Cardiac muscle cell (in vitro differentiated cells and primary cell): ENCODE data around the gene HJURP. TPM values are rescaled to one million over a fixed set of nuclear protein-coding genes. Genes with fewer than 3 reads are reported as not detected.

Experiments
- DNase-seq, 2 donors: peaks; one replicate each; pipeline versions ENCODE4 v3.0.0 to v3.0.0-alpha.2; 2010 to 2017; ENCODE audit warnings: low read depth in 1 of 2, low spot score in 1 of 2
- H3K27ac ChIP-seq: fragments of 200-600 bp; sonication (generic); 2 replicates; pipeline ENCODE4 v1.5.1; 2016
- H3K27me3 ChIP-seq: fragments of 200-600 bp; sonication (generic); 2 replicates; pipeline ENCODE4 v1.6.0; 2016; ENCODE audit warnings: control low read depth
- H3K36me3 ChIP-seq: fragments of 200-600 bp; sonication (generic); 2 replicates; pipeline ENCODE4 v1.5.1; 2016; ENCODE audit warnings: control low read depth
- H3K4me1 ChIP-seq: fragments of 200-600 bp; sonication (generic); 2 replicates; pipeline ENCODE4 v1.8.1; 2017; ENCODE audit warnings: low read depth, mild to moderate bottlenecking, mixed run types
- H3K4me3 ChIP-seq: fragments of 200-600 bp; sonication (generic); 2 replicates; pipeline ENCODE4 v1.5.1; 2016; ENCODE audit warnings: mild to moderate bottlenecking
- H3K9me3 ChIP-seq: fragments of 200-600 bp; sonication (generic); 2 replicates; pipeline ENCODE4 v1.5.1; 2017; ENCODE audit warnings: low read depth, mild to moderate bottlenecking, control low read depth
- CTCF ChIP-seq: IDR thresholded peaks from 2 replicates; pipeline ENCODE4 v1.5.1; 2012; ENCODE audit warnings: low read depth, mild to moderate bottlenecking, low read length
- polyA plus RNA-seq: library from polyadenylated mRNA; unstranded; fragments of >200 nt; fragmentation: Nextera tagmentation; extraction: Ambion mirVana; gene quantifications from 2 replicates; pipeline ENCODE4 v1.2.1, GENCODE V29; 2016
- total RNA-seq: library from RNA; depleted of rRNA; stranded (reverse); fragments of >200 nt; gene quantifications from 2 replicates; pipeline ENCODE4 v1.2.3, GENCODE V29; 2016

HJURP gene
- total and polyA plus RNA-seq, 2 experiments from 2014 or later, result 8.0 to 53.3 TPM

GRCh38 chr2:233832869-233833311 is 21.4 kb downstream of the HJURP start:
- peak overlapping the region; percentile 60 for H3K27ac ChIP-seq
- H3K4me1 ChIP-seq, result peaks cover 15% of the 10 kb centered on the region
- peak; percentile 59 to 89 for DNase-seq
- TF ChIP-seq CTCF, result peak; percentile 59
- peaks cover 13% of the 10 kb centered on the region for H3K36me3 ChIP-seq
- no peaks in the 10 kb centered on the region for H3K27me3 ChIP-seq
- no peaks in the 10 kb centered on the region for H3K9me3 ChIP-seq
- H3K4me3 ChIP-seq, result no peak overlapping the region

- DNase-seq, result peak in 1 of 2 donors; percentile 59
- Histone ChIP-seq H3K4me3 (no peak overlapping the region), H3K9me3 (no peaks in the 10 kb centered on the region), H3K27ac (peak overlapping the region; percentile 31), H3K27me3 (no peaks in the 10 kb centered on the region), H3K4me1 (peaks cover 15% of the 10 kb centered on the region), H3K36me3 (peaks cover 13% of the 10 kb centered on the region)
- TF ChIP-seq CTCF, result no peak
Observed at GRCh38 chr2:233832414-233832813, 21.9 kb downstream of the HJURP start.

DNA sequence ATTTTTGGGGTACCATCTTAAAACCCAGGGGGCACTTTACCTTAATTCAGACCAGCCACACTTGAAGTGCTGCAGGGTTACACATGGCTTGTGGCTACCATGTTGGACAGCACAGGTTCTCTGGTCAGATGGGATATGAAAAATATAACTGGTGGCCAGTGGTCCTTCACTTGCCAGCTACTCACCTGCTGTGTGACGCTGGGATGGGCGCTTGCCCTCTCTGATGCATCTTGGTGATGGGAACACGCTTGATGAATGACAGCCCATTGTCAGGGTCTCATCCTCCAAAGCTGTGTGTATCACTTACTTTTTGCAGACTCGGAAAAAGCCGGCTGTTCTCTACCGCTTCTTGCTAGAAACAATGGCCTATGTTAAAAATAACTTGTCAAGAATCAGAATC is 22.5 kb downstream of the HJURP start:
- no peak overlapping the region for H3K4me3 ChIP-seq
- no peaks in the 10 kb centered on the region for H3K27me3 ChIP-seq
- TF ChIP-seq CTCF, result no peak
- no peaks in the 10 kb centered on the region for H3K9me3 ChIP-seq
- no peak for DNase-seq
- peak overlapping the region; percentile 31 for H3K27ac ChIP-seq
- H3K36me3 ChIP-seq, result peaks cover 10% of the 10 kb centered on the region
- H3K4me1 ChIP-seq, result peaks cover 15% of the 10 kb centered on the region

DNA sequence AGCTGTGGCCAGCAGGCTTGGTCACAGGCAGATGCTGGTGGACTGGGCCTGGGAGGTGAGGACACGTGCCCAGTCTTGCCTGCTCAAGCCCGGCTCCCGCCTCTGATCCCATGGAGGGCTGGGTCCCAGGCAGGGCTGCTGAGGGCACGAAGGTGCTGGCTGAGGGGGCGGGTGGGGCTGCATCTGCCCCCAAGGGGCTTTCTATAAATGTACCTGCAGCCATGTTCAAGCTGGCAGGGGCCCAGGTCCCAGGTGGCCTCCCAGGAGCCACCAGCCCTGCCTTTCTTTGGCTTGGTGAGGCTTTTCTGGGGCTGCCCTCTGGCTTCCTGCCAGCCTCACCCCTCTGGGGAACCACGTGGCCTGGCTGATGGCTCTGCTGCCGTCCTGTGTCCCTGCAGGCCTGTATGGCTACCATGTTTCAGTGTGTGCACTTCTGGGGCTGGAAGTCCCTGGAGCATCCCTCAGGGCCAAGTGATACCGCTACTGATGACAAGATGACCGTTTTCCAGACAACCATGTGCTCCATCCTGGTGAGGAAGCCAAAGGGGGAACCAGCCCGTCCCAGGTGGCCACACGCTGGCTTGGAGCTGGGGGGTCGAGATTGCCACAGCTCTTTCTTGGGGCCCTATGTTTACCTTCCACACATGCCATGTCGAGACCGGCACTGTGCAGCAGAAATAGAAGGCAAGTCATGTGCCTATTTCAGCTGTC is 23.2 kb downstream of the HJURP start:
- Histone ChIP-seq H3K4me1 (peaks cover 15% of the 10 kb centered on the region), H3K27me3 (no peaks in the 10 kb centered on the region), H3K36me3 (peaks cover 3% of the 10 kb centered on the region), H3K9me3 (no peaks in the 10 kb centered on the region), H3K4me3 (no peak overlapping the region), H3K27ac (no peak overlapping the region)
- DNase-seq, result no peak
- no peak for TF ChIP-seq CTCF

DNA sequence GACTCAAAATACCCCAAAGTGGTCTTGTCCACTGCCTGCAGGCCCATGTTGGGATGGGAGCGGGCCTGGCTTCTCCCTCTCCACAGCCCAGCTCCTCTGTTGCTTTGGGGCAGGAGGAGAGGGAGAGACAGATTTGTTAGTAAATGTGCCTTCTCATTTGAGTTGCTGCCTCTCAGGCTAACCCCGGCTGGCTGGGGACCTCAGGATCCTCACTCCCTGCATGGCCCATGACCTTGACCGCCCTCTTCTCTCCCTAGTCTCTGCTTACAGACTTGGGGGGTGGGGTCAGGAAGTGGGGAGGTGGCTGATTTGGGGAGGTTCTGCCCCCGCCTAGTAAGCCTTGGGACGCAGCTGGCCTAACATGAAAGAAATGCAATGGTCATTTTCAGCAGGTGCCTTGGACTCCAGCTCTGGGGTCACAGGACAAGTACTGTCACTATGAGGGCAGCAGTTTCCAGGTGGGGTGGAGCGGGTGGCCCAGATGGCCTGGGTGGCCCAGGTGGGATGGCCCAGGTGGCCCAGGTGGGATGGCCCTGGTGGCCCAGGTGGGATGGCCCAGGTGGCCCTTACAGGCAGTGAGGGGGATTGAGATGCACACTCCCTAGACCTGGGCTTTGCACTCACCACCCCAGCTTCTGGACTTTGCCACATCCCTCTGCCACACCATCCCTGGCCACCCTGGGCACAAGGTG is 24.1 kb downstream of the HJURP start:
- H3K36me3 ChIP-seq, result peaks cover 2% of the 10 kb centered on the region
- H3K4me1 ChIP-seq, result peaks cover 15% of the 10 kb centered on the region
- no peaks in the 10 kb centered on the region for H3K9me3 ChIP-seq
- TF ChIP-seq CTCF, result no peak
- H3K27ac ChIP-seq, result no peak overlapping the region
- no peak for DNase-seq
- no peaks in the 10 kb centered on the region for H3K27me3 ChIP-seq
- no peak overlapping the region for H3K4me3 ChIP-seq
